ENCODE data around the gene TBPL2.
"Not testable (repeated sequence)": the region's sequence is repeated elsewhere in the genome, so short reads cannot be mapped to it uniquely, and the experiment has no call there.

Gene TBPL2

DNA sequence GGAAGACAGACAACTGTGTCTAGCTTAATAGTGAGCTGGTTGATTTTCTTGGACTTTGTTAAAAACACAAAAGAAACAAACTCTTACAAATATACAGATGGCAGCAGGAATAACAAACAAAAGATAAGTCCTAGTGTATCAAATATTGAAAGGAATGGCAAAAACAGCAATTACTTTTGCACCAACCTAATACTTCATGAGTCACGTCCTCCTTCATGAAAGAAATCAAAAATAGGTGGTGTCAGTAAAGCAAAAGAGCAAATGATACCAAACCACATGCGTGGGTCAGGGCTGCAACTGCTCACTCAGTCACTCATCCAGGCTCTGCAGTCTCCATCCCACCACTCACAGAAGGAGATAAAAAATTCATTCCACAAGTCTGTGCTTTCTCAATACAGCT is 40.6 kb downstream of the TBPL2 start:
- no peak for DNase-seq

GRCh38 chr14:55399183-55399582 is 41.2 kb downstream of the TBPL2 start:
- no peak for DNase-seq

- peak; percentile 2 for DNase-seq
Observed at GRCh38 chr14:55398679-55399078, 41.7 kb downstream of the TBPL2 start.

- no peak for DNase-seq
Observed at GRCh38 chr14:55389330-55389729, 51.1 kb downstream of the TBPL2 start.

- DNase-seq: no peak
Observed at GRCh38 chr14:55388160-55388559, 52.3 kb downstream of the TBPL2 start.

DNA sequence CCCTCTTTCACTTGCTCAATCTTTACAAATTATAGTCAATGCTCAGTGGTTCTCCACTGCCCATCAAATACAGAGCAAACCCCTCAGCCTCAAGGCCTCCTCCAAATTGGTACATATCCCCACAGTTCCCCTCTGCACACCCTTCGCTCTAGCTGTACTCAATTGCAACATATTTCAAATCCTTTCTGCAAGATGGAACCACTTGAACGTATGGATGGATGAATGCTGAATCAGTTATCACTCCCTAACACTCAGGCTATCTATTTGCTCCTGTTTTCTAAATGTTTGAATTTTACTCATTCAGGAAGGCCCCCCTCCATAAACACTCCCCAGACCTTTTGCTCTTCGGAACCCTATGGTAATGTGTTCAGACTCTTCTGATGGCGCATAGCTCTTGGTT is 53.3 kb downstream of the TBPL2 start:
- no peak for DNase-seq

DNA sequence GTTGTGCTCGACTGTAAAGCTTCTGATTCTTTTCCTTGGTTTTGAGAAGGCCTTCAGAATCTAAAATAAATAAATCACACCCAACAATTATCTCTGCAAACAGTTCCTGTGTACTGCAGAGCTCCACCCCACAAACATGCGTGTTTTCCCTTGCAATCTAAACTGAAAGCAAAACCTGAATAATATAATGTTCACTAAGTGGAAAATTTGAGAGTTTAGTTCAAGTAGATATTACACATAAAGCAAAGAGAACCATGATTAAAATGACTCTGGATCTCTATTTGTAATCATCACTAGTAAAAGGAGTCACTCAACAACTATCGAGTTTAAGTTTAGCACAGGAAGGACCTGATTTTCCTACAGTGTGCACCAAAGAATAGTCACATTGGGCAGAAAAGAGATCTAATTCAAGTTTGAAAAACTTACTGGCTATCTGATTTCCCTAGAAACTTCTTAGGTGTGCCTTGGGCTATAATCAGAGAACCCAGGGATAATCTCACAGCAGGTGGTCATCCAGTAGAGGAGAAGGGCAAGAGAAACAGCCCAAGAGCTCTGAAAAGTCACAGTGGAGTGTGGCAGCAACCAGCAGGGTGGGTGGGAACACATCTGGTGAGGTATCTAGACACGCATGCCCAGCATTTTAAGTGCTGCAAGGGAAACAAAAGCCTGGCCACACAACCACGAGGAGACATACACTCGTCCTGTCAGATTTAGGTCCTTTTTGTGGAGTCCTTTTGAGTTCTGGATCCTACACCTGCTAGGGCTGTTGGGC is 54.2 kb downstream of the TBPL2 start:
- no peak for DNase-seq

DNA sequence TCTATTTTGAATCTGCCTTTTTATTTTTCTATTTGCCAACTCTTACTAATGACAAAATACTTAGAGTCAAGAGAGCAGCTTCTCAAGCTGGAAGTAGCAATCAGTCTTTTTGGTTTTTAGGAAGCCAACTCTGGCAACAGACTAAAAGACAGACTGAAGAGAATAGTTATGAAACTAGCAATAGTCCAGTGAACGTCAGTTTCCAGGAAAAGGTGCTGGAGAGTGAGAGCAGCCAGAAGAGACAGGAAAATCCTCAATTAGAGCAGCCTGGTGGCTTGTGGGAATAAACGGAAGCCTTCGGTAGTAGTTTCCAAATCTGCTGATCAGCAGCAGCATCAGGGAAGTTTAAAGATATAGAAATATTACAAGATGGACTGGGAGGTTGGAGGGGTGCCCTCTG is 55.9 kb downstream of the TBPL2 start:
- no peak for DNase-seq

GRCh38 chr14:55383541-55384140 is 56.8 kb downstream of the TBPL2 start:
- DNase-seq: no peak

- not testable (repeated sequence) for DNase-seq
Observed at GRCh38 chr14:55383056-55383466, 57.4 kb downstream of the TBPL2 start.

DNA sequence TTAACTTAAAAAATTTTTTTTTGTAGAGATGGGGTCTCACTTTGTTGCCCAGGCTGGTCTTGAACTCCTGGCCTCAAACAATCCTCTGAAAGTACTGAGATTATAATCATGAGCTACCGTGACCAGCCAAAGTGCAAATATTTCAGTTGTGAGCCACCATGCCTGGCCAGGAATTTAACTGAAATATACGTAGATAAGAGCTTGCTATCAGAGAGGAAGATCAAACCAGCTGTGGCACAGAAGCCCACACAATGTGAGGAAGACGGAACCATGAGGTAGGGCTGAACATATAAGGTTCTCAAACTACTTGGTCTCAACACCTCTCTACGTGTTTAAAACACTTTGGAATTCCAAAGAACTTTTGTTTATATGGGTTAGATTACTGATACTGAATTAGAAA is 57.9 kb downstream of the TBPL2 start:
- DNase-seq: no peak

DNA sequence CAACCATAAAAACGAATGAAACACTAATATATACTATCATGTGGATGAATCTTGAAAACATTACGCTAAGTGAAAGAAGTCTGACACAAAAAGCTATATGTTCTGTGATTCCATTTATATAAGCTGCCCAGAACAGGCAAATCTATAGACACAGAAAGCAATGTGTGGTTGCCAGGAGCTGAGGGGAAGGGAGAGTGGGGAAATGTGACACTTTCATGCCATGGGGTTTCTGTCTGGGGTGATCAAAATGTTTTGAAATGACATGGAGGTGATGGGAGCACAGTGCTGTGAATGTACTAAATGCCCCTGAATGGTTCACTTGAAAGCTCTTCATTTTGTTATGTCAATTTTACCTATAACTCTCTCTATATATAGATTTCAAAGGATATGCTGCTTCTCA is 58.9 kb downstream of the TBPL2 start:
- DNase-seq: no peak

DNA sequence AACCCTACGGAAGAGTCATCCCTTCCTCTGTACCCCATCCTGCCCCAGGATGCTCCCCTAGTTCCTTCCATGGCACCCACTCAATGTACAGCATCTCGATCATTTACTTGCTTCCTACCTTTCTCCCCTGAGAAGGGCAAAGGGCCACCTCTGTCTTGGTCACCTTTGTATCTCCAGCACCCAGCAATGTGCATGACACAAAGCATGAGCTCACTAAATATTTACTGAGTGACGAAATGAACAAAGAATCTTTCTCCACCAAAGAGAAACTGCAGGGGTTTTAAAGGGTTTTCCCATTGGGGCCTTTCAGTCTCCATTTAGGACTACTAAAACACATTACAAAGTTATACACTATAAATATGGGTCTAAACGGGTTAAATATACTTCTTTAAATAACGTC is 59.4 kb downstream of the TBPL2 start:
- no peak for DNase-seq

- no peak for DNase-seq
Observed at GRCh38 chr14:55377236-55377635, 63.2 kb downstream of the TBPL2 start.

GRCh38 chr14:55374771-55375170 is 65.6 kb downstream of the TBPL2 start:
- DNase-seq: no peak

DNA sequence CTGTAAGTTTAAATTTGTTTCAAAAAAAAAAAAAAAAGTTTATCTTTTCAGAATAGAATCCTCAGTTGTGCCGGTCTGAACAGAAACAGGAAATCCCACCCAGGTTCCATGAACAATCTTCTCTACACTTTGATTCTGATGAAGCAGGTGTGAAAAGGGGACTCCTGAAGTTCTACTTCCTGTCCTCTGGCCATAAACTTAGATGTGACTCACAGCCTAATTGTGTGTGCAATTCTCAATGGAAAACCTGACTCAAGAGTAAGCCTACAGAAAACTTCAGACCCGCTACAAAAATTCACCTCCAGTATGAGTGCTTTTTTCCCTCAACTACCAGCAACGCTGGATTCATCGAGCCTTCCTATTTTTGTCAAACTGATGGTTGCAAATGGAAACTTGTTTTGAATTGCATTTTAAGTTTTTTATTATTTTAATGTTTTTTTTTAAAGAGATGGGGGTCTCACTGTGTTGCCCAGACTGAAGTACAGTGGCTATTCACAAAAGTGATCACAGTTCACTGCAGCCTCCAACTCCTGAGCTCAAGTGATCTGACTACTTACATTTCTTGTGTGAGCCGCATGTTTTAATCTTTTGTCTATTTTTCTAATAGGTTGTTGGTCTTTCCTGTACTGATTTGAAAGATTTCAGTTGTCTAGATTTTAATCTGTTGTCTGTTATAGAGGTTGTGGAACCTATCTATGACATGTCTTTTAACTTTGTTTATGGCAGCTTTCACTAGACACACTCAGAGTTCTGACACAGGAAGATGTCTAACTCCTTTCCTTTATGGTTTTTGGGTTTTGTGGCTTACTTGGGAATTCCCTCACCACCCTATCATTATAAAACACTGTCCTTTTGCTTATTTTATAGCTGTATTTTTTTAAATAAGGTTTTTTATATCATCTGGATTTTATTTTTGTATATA is 66.4 kb downstream of the TBPL2 start:
- no peak for DNase-seq

DNA sequence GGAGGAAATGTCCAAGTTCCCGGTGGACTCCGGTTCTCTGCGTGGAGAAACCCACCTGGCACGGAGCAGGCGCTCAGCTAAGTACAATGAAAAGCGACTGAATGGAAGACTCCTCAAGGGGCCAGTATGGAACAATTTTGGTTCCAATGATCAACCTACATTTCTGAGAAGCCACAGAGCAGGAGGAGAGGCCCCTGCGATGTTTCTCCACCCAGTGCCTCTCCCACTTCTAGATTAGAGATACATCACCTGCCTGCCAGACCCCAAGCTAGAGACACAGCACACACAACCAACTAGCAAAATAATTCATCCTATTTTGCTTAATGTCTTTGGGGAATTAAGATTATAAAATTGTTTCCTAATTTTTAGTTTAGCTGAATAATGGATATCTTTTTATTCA is 67.6 kb downstream of the TBPL2 start:
- DNase-seq: no peak

GRCh38 chr14:55372423-55372822 is 68.0 kb downstream of the TBPL2 start:
- no peak for DNase-seq

DNA sequence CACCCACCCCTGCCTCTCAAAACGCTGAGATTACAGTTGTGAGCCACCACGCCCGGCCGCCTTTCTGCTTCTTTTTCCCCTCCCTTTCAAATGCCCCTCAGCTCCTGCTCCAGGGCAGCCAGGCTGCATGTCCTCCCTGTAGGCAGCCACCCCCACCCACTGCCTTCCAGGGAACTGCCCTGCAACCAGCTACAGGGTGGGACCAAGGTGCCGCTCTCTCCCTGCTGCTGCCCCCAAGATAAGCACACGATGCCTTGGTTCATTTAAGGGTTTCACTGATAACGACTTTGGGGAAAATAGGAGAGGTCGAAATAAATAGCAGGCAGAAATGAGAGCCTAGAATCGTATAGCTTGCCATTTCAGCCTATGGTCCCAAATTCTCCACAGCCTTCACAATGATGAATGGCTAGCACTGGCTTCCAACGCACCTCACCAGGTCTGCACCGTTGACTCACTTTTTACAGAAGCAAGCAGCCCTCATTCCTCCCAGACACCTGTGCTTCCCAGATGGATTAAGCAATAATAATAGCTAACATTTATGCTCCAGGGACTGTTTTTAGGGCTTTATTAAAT is 69.4 kb downstream of the TBPL2 start:
- no peak for DNase-seq

GRCh38 chr14:55366271-55366670 is 74.1 kb downstream of the TBPL2 start:
- DNase-seq: no peak
